Ovary (tissue), 9 donors: Measurements from ENCODE around the gene PRRT1. TPM values are rescaled to one million over a fixed set of nuclear protein-coding genes. Genes with fewer than 3 reads are reported as not detected.

ENCODE experiments used
- DNase-seq, 5 donors: peaks; one replicate each; pipeline ENCODE4 v3.0.0-alpha.2; 2019 to 2020
- H3K27ac ChIP-seq, 2 donors: fragments of 200-600 bp; one replicate each; pipeline versions ENCODE4 v1.5.1 to v1.8.0; 2019 to 2022
- H3K27me3 ChIP-seq: fragments of 200-600 bp; one replicate; pipeline ENCODE4 v1.8.0; 2022
- H3K36me3 ChIP-seq: fragments of 200-600 bp; sonication (generic); one replicate; pipeline ENCODE4 v1.5.1; 2019
- H3K4me1 ChIP-seq: one replicate; pipeline ENCODE4 v1.8.1; 2013; ENCODE audit warnings: mild to moderate bottlenecking, moderate library complexity; ENCODE audit not compliant: insufficient read depth
- H3K4me3 ChIP-seq: fragments of 200-600 bp; sonication (generic); one replicate; pipeline ENCODE4 v1.5.1; 2017
- H3K9me3 ChIP-seq, 2 donors: fragments of 200-600 bp in 1 of 2; sonication (generic) in 1 of 2; one replicate each; pipeline versions ENCODE4 v1.5.1 to v1.8.1; 2013 to 2019; ENCODE audit warnings: mild to moderate bottlenecking in 1 of 2, moderate library complexity in 1 of 2
- EP300 ChIP-seq: sonication (generic); formaldehyde crosslinking; IDR thresholded peaks from one replicate; pipeline ENCODE4 v1.6.1; 2017; ENCODE audit warnings: antibody characterized with exemption
- POLR2A ChIP-seq: fragments of 450-650 bp; IDR thresholded peaks from one replicate; pipeline ENCODE4 v1.6.1; 2017; ENCODE audit warnings: antibody characterized with exemption, mild to moderate bottlenecking, moderate library complexity
- WGBS, 3 donors: extraction: QIAGEN DNeasy Blood & Tissue Kit in 1 of 3; methylation state at CpG; one replicate each; pipeline versions ENCODE4 v1.1.5 to v1.1.7; 2013 to 2017; 5-methylcytosine and 5-hydroxymethylcytosine counted together
- intact Hi-C, 4 donors: fragments of 100-400 bp; cut with DNase I; formaldehyde crosslinking; loops; one replicate each; pipeline versions ENCODE4 v1.11.0 to v1.15.1; 2022 to 2023
- polyA plus RNA-seq, 2 donors: library from polyadenylated mRNA; stranded (reverse); fragments of 200-250 nt in 1 of 2; fragments of 350-450 nt in 1 of 2; fragmentation: Illumina TruSeq in 1 of 2; extraction: RNeasy Lipid Tissue Mini Kit (QIAGEN cat#74804) in 1 of 2; gene quantifications; one replicate each; pipeline ENCODE4 v1.2.3, GENCODE V29; 2013 to 2014
- total RNA-seq, 7 donors: library from RNA; depleted of rRNA in 2 of 7; stranded (reverse); fragments of >200 nt in 2 of 7; fragmentation: NEBNext Ultra II Directional in 3 of 7; extraction: Animal tissue kit (Norgen Biotek cat#: 25700) in 3 of 7; gene quantifications; one replicate each; pipeline versions ENCODE4 v1.1.0 to v1.2.4, GENCODE V29; 2016 to 2023
- TF ChIP-seq, protein P1 (sequence below), 3 donors: fragments of 450-650 bp in 2 of 3; fragments of 200-600 bp in 1 of 3; IDR thresholded peaks; one replicate each; pipeline versions ENCODE4 v1.5.1 to v1.8.0; 2016 to 2022; ENCODE audit warnings: antibody characterized with exemption in 3 of 3, mild to moderate bottlenecking in 1 of 3
- donor health status: DM: no; HTN: no; CAD: no; lungs with moderate emphysema.
- donor health status: DM: no; HTN: no; CAD: no.
- donor health status: Bipolar disorder and iron deficiency.
- donor health status: DM: yes; HTN: yes; CAD: no.
- donor health status: DM: no; HTN: no; CAD: no.
- donor health status: DM: yes; HTN: yes; CAD: no.

The PRRT1 gene
- total and polyA plus RNA-seq, 9 donors: 2.4 to 44.1 (median 27.7) TPM

GRCh38 chr6:32174416-32174815 lies 22.7 kb upstream of the PRRT1 start:
- intact Hi-C loops: loop anchor here in 1 of 4 donors (5.0 kb wide), 1 partner anchor 57 kb away; no protein-coding TSS in a partner anchor
- Histone ChIP-seq H3K4me3 (no peak overlapping the region), H3K36me3 (no peaks in the 10 kb centered on the region), H3K4me1 (peaks cover 5% of the 10 kb centered on the region), H3K9me3 (no peaks in the 10 kb centered on the region), H3K27me3 (no peaks in the 10 kb centered on the region), H3K27ac (no peak overlapping the region)
- WGBS, 3 donors: 67 to 86% (median 71%) methylated on average over 1 of the region's 1 CpG
- TF ChIP-seq EP300: no peak
- no peak for TF ChIP-seq POLR2A
- TF ChIP-seq, protein P1, sequence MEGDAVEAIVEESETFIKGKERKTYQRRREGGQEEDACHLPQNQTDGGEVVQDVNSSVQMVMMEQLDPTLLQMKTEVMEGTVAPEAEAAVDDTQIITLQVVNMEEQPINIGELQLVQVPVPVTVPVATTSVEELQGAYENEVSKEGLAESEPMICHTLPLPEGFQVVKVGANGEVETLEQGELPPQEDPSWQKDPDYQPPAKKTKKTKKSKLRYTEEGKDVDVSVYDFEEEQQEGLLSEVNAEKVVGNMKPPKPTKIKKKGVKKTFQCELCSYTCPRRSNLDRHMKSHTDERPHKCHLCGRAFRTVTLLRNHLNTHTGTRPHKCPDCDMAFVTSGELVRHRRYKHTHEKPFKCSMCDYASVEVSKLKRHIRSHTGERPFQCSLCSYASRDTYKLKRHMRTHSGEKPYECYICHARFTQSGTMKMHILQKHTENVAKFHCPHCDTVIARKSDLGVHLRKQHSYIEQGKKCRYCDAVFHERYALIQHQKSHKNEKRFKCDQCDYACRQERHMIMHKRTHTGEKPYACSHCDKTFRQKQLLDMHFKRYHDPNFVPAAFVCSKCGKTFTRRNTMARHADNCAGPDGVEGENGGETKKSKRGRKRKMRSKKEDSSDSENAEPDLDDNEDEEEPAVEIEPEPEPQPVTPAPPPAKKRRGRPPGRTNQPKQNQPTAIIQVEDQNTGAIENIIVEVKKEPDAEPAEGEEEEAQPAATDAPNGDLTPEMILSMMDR (IDR thresholded peaks at IDR 0.05): no peak
- DNase-seq: no peak

DNA sequence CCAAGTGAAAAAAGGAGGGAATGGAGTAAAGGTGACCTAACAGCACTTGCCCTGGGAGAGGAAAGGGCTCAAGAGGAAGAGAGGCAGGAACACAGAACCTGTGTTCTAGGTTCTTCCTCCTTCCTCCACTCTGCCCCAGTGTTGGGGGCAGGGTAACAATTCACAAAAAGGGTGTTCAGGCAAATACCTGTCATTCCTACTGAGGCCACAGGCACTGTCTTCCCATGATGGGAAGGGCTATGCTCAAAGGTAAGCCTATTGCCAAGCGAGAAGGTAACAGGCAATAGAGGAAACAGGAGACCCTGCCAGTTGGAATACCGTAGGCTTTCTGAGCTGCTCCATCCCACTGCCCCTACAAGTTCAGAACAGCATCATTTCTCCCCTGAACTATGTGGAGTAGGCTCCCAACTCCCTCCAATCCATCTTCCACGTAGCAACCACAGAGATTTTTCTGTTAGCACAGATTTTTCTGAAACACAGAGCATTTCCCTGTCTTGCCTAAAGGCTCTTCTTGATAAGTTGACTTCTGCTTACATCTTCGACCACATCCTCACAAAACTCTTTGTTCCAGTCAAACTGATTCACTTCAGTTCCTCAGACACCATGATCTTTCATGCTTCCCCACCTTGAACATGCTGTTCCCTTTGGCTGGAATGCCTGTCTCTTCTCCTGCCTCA lies 21.4 kb upstream of the PRRT1 start:
- Histone ChIP-seq H3K4me1 (peaks cover 3% of the 10 kb centered on the region), H3K27ac (no peak overlapping the region), H3K9me3 (no peaks in the 10 kb centered on the region), H3K4me3 (no peak overlapping the region), H3K27me3 (no peaks in the 10 kb centered on the region), H3K36me3 (no peaks in the 10 kb centered on the region)
- intact Hi-C loops: loop anchor here in 1 of 4 donors (5.0 kb wide), 1 partner anchor 56 kb away; no protein-coding TSS in a partner anchor
- no peak for DNase-seq
- WGBS, 3 donors: 78 to 86% (median 79%) methylated on average over 4 of the region's 4 CpGs
- TF ChIP-seq POLR2A (no peak), EP300 (no peak)
- TF ChIP-seq, protein P1 (IDR thresholded peaks at IDR 0.05): no peak

- H3K36me3 ChIP-seq: no peaks in the 10 kb centered on the region
Measured at GRCh38 chr6:32171234-32171633, 19.5 kb upstream of the PRRT1 start.

GRCh38 chr6:32170294-32170693 lies 18.6 kb upstream of the PRRT1 start:
- Histone ChIP-seq H3K4me1 (peaks cover 1% of the 10 kb centered on the region), H3K9me3 (no peaks in the 10 kb centered on the region), H3K36me3 (no peaks in the 10 kb centered on the region), H3K27ac (no peak overlapping the region), H3K27me3 (no peaks in the 10 kb centered on the region), H3K4me3 (no peak overlapping the region)
- TF ChIP-seq EP300: no peak
- WGBS, 3 donors: 82 to 89% (median 84%) methylated on average over 11 of the region's 11 CpGs
- DNase-seq: peak in 1 of 5 donors; percentile 33
- intact Hi-C loops: loop anchor here in 1 of 4 donors (5.0 kb wide), 1 partner anchor 53 kb away; no protein-coding TSS in a partner anchor

More at GRCh38 chr6:32171234-32171633, 19.5 kb upstream of the PRRT1 start:
- no peak overlapping the region for H3K4me3 ChIP-seq
- no peaks in the 10 kb centered on the region for H3K9me3 ChIP-seq
- no peak for DNase-seq
- H3K4me1 ChIP-seq: peaks cover 1% of the 10 kb centered on the region
- TF ChIP-seq, protein P1 (IDR thresholded peaks at IDR 0.05): no peak
- TF ChIP-seq POLR2A: no peak
- no peak for TF ChIP-seq EP300
- no peak overlapping the region for H3K27ac ChIP-seq
- H3K27me3 ChIP-seq: no peaks in the 10 kb centered on the region
- 86 to 95% (median 87%) methylated on average over 6 of the region's 6 CpGs for WGBS, 3 donors
- intact Hi-C loops: loop anchor here in 1 of 4 donors (5.0 kb wide), 1 partner anchor 54 kb away; no protein-coding TSS in a partner anchor
